Calu3 (cell line): ENCODE results near the gene PTTG1. TPM values are rescaled to one million over a fixed set of nuclear protein-coding genes. Genes with fewer than 3 reads are reported as not detected.

Experiments used
- BruUV-seq: library from RNA; stranded (reverse); fragments of 400-500 nt; replicated peaks from 2 replicates; lab custom pipeline; 2021; lab: Mats Ljungman, UMichigan
- CTCF ChIA-PET: fragments of 300-600 bp; sonication (Branson Sonifier 250); formaldehyde crosslinking; loops from one replicate; lab custom pipeline; 2022; ENCODE audit warnings: antibody characterized with exemption; lab: Charles Lee
- DNase-seq: peaks from one replicate; pipeline ENCODE4 v3.0.0; 2022
- H3K27ac Mint-ChIP-seq: one replicate; pipeline ENCODE4 v1.8.0; 2022; ENCODE audit warnings: mixed read lengths; ENCODE audit not compliant: unreplicated experiment
- H3K27me3 Mint-ChIP-seq: one replicate; pipeline ENCODE4 v1.8.0; 2022; ENCODE audit warnings: mixed read lengths; ENCODE audit not compliant: unreplicated experiment
- H3K36me3 Mint-ChIP-seq: one replicate; pipeline ENCODE4 v1.8.0; 2022; ENCODE audit warnings: mild to moderate bottlenecking, moderate library complexity, mixed read lengths; ENCODE audit not compliant: insufficient read depth, unreplicated experiment
- H3K4me1 Mint-ChIP-seq: one replicate; pipeline ENCODE4 v1.8.0; 2022; ENCODE audit warnings: mild to moderate bottlenecking, low read depth, mixed read lengths; ENCODE audit not compliant: unreplicated experiment
- H3K4me3 Mint-ChIP-seq: one replicate; pipeline ENCODE4 v1.8.0; 2022; ENCODE audit warnings: mild to moderate bottlenecking, low read depth, moderate library complexity, mixed read lengths; ENCODE audit not compliant: unreplicated experiment
- H3K9me3 Mint-ChIP-seq: one replicate; pipeline ENCODE4 v1.8.0; 2022; ENCODE audit warnings: low read depth, mixed read lengths; ENCODE audit not compliant: unreplicated experiment
- intact Hi-C: fragments of 100-400 bp; cut with micrococcal nuclease; formaldehyde crosslinking; loops from one replicate; pipeline ENCODE4 v1.10.0; 2022; ENCODE audit not compliant: unreplicated experiment
- microRNA-seq: library from miRNA; unstranded; fragments of <30 nt; microRNA quantifications from one replicate; pipeline ENCODE4 v1.2.0, GENCODE V29; 2022
- total RNA-seq: library from RNA; stranded (reverse); gene quantifications from 2 replicates; pipeline ENCODE4 v1.2.3, GENCODE V29; 2022
- TF ChIP-seq, protein P1 (sequence below): fragments of 200-600 bp; IDR thresholded peaks from one replicate; pipeline ENCODE4 v1.8.0; 2022; ENCODE audit warnings: antibody characterized with exemption; ENCODE audit not compliant: unreplicated experiment

Gene PTTG1
- total RNA-seq, 1 experiment from 2014 or later, result 184 TPM

DNA sequence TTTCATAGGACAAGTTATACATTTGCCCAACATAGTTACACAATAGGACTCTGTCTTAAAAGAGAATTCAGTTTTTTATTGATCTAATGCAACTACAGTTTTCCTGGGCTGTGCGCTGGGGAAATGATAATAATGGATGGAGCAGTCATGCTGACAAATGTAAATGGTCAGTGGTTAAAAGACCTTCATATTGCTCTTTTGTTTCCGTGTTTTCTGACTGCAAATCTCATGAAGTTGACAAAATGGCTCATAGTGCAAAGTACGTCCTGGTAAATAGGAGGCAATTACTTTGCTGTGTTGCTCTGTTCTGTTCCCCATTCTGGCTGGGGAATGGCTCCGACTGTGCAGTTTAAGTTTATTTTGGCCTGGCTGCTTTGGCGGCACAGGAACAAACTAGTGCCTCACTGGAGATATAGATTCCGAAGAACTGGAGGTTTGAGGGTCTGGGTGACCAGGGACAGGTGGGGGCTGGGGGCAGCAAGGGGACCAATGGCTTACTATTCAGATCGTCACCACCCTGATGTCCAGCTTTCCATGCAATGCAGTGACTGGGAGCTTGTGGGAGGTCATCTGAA is 54.3 kb downstream of the PTTG1 start:
- no TSS peak for BruUV-seq
- Mint-ChIP-seq H3K36me3 (peaks cover 51% of the 10 kb centered on the region), H3K27ac (peak overlapping the region; percentile 25), H3K4me1 (peaks cover 99% of the 10 kb centered on the region), H3K4me3 (peak overlapping the region; percentile 38), H3K27me3 (no peaks in the 10 kb centered on the region), H3K9me3 (peaks cover 3% of the 10 kb centered on the region)
- TF ChIP-seq, protein P1, sequence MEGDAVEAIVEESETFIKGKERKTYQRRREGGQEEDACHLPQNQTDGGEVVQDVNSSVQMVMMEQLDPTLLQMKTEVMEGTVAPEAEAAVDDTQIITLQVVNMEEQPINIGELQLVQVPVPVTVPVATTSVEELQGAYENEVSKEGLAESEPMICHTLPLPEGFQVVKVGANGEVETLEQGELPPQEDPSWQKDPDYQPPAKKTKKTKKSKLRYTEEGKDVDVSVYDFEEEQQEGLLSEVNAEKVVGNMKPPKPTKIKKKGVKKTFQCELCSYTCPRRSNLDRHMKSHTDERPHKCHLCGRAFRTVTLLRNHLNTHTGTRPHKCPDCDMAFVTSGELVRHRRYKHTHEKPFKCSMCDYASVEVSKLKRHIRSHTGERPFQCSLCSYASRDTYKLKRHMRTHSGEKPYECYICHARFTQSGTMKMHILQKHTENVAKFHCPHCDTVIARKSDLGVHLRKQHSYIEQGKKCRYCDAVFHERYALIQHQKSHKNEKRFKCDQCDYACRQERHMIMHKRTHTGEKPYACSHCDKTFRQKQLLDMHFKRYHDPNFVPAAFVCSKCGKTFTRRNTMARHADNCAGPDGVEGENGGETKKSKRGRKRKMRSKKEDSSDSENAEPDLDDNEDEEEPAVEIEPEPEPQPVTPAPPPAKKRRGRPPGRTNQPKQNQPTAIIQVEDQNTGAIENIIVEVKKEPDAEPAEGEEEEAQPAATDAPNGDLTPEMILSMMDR, result no peak
- no peak for DNase-seq
- intact Hi-C loops, result no loop called here
- CTCF ChIA-PET, result interaction anchor here (0.6 kb wide), 1 partner anchor 54 kb away, joined by 3 read pairs; no protein-coding TSS in a partner anchor

GRCh38 chr5:160477266-160477970 is 55.8 kb downstream of the PTTG1 start:
- Mint-ChIP-seq H3K4me3 (peak overlapping the region; percentile 25), H3K36me3 (peaks cover 43% of the 10 kb centered on the region), H3K4me1 (peaks cover 86% of the 10 kb centered on the region), H3K27me3 (no peaks in the 10 kb centered on the region), H3K27ac (no peak overlapping the region), H3K9me3 (peaks cover 3% of the 10 kb centered on the region)
- BruUV-seq, result no TSS peak
- intact Hi-C loops, result no loop called here
- TF ChIP-seq, protein P1, result no peak
- no peak for DNase-seq
- CTCF ChIA-PET, result interaction anchor here (0.9 kb wide), 1 partner anchor 10 kb away, joined by 3 read pairs; no protein-coding TSS in a partner anchor

- no peaks in the 10 kb centered on the region for H3K27me3 Mint-ChIP-seq
- H3K4me1 Mint-ChIP-seq, result peaks cover 86% of the 10 kb centered on the region
- no peak overlapping the region for H3K27ac Mint-ChIP-seq
- CTCF ChIA-PET, result interaction anchor here (0.7 kb wide), 1 partner anchor 357 kb away, joined by 3 read pairs; no protein-coding TSS in a partner anchor
- H3K36me3 Mint-ChIP-seq, result peaks cover 47% of the 10 kb centered on the region
- intact Hi-C loops, result no loop called here
- peaks cover 3% of the 10 kb centered on the region for H3K9me3 Mint-ChIP-seq
- BruUV-seq, result no TSS peak
- TF ChIP-seq, protein P1, result no peak
- no peak for DNase-seq
- H3K4me3 Mint-ChIP-seq, result no peak overlapping the region
These were observed 56.5 kb downstream of the PTTG1 start for GRCh38 chr5:160478163-160478562.

Small RNA genes within 50 kb of the gene (microRNA-seq; reads per million reads assigned to microRNA genes)
- gene MIR3142, result not detected

Other genes with a start within 250 kb of the PTTG1 start
- 1.0 and 1.6 TPM in 2 replicates for gene FABP6, start 192.3 kb upstream of the PTTG1 start, total RNA-seq
- 13.2 and 17.4 TPM in 2 replicates for gene CCNJL, start 109.3 kb upstream of the PTTG1 start, total RNA-seq
- gene C1QTNF2, start 51.2 kb upstream of the PTTG1 start, total RNA-seq, result not detected in 2 replicates
- gene FAM200C, start 21.8 kb upstream of the PTTG1 start, total RNA-seq, result 6.5 and 7.5 TPM in 2 replicates
- gene SLU7, start 2.8 kb upstream of the PTTG1 start, total RNA-seq, result 62.8 and 71.2 TPM in 2 replicates